Left colon (tissue), 2 donors: ENCODE data around the gene IGSF21. TPM values are rescaled to one million over a fixed set of nuclear protein-coding genes. Genes with fewer than 3 reads are reported as not detected.

Source experiments
- ATAC-seq: fragments of 200-7000 bp; cut with Tn5 transposase; one replicate; pipeline ENCODE4 v1.9.1; 2020; ENCODE audit warnings: mild to moderate bottlenecking, moderate library complexity
- DNase-seq, 2 donors: peaks; one replicate each; pipeline ENCODE4 v3.0.0-alpha.2; 2020
- intact Hi-C, 2 donors: fragments of 100-400 bp; cut with DNase I in 1 of 2; cut with micrococcal nuclease in 1 of 2; formaldehyde crosslinking; loops; one replicate each; pipeline versions ENCODE4 v1.11.2 to v1.14.0; 2022; cut with DNase I, micrococcal nuclease
- total RNA-seq, 2 donors: library from RNA; stranded (reverse); fragmentation: NEBNext Ultra II Directional; extraction: Animal tissue kit (Norgen Biotek cat#: 25700); gene quantifications; one replicate each; pipeline ENCODE4 v1.2.1, GENCODE V29; 2021
- donor health status: DM: no; HTN: no; CAD: no.
- donor health status: DM: yes; HTN: yes; CAD: no.

The IGSF21 gene
- total RNA-seq, 2 donors from 2014 or later = 0.37 to 2.0 TPM

- intact Hi-C loops = no loop called here
- DNase-seq (no peak), ATAC-seq (no peak)
Measured at GRCh38 chr1:18093193-18093592, 14.4 kb upstream of the IGSF21 start.

- DNase-seq (no peak), ATAC-seq (no peak)
- intact Hi-C loops = no loop called here
Measured at GRCh38 chr1:18093646-18094045, 14.0 kb upstream of the IGSF21 start.

- ATAC-seq = peak; percentile 74
- intact Hi-C loops = no loop called here
- DNase-seq = no peak
Measured at GRCh38 chr1:18094096-18094495, 13.5 kb upstream of the IGSF21 start.

- ATAC-seq (no peak), DNase-seq (no peak)
- intact Hi-C loops = no loop called here
Measured at GRCh38 chr1:18097206-18097605, 10.4 kb upstream of the IGSF21 start.

- intact Hi-C loops = no loop called here
- no peak for ATAC-seq
- no peak for DNase-seq
Measured at GRCh38 chr1:18099026-18099425, 8.6 kb upstream of the IGSF21 start.

- ATAC-seq (no peak), DNase-seq (no peak)
- intact Hi-C loops = loop anchor here in 1 of 2 donors (10.0 kb wide), 1 partner anchor 435 kb away; no protein-coding TSS in a partner anchor
Measured at GRCh38 chr1:18100060-18100459, 7.5 kb upstream of the IGSF21 start.

GRCh38 chr1:18100491-18101063, 7.0 kb upstream of the IGSF21 start:
- peak; percentile 53 to 81 for DNase-seq
- peak; percentile 87 for ATAC-seq
- intact Hi-C loops = loop anchor here in 1 of 2 donors (10.0 kb wide), 1 partner anchor 436 kb away; no protein-coding TSS in a partner anchor

- DNase-seq (no peak), ATAC-seq (peak; percentile 32)
- intact Hi-C loops = loop anchor here in 1 of 2 donors (10.0 kb wide), 1 partner anchor 437 kb away; no protein-coding TSS in a partner anchor
Measured at GRCh38 chr1:18101508-18101907, 6.1 kb upstream of the IGSF21 start.

GRCh38 chr1:18103788-18104421, 3.7 kb upstream of the IGSF21 start:
- intact Hi-C loops = loop anchor here in 1 of 2 donors (10.0 kb wide), 1 partner anchor 439 kb away; no protein-coding TSS in a partner anchor
- DNase-seq (no peak), ATAC-seq (no peak)

GRCh38 chr1:18104546-18105100, 3.0 kb upstream of the IGSF21 start:
- intact Hi-C loops = loop anchor here in 1 of 2 donors (10.0 kb wide), 1 partner anchor 440 kb away; no protein-coding TSS in a partner anchor
- DNase-seq (no peak), ATAC-seq (no peak)

- ATAC-seq = no peak
- intact Hi-C loops = loop anchor here in 1 of 2 donors (10.0 kb wide), 1 partner anchor 440 kb away; no protein-coding TSS in a partner anchor
- DNase-seq = no peak
Measured at GRCh38 chr1:18105196-18105595, 2.4 kb upstream of the IGSF21 start.

GRCh38 chr1:18108299-18109057, 880 bp downstream of the IGSF21 start:
- intact Hi-C loops = loop anchor here in 1 of 2 donors (10.0 kb wide), 1 partner anchor 444 kb away; no protein-coding TSS in a partner anchor
- DNase-seq (no peak), ATAC-seq (no peak)

- DNase-seq (no peak), ATAC-seq (no peak)
- intact Hi-C loops = loop anchor here in 1 of 2 donors (10.0 kb wide), 1 partner anchor 444 kb away; no protein-coding TSS in a partner anchor
Measured at GRCh38 chr1:18109058-18109755, 1.6 kb downstream of the IGSF21 start.

GRCh38 chr1:18109756-18110597, 2.4 kb downstream of the IGSF21 start:
- intact Hi-C loops = loop anchor here in 1 of 2 donors (10.0 kb wide), 1 partner anchor 445 kb away; no protein-coding TSS in a partner anchor
- peak; percentile 48 to 72 for DNase-seq
- ATAC-seq = peak; percentile 79

GRCh38 chr1:18110598-18110939, 3.0 kb downstream of the IGSF21 start:
- intact Hi-C loops = no loop called here
- ATAC-seq (no peak), DNase-seq (no peak)

GRCh38 chr1:18110968-18111367, 3.4 kb downstream of the IGSF21 start:
- ATAC-seq = peak; percentile 50
- DNase-seq = peak in 1 of 2 donors; percentile 35
- intact Hi-C loops = no loop called here

GRCh38 chr1:18111605-18112297, 4.2 kb downstream of the IGSF21 start:
- DNase-seq (no peak), ATAC-seq (no peak)
- intact Hi-C loops = no loop called here
